GM18909 (cell line): ENCODE measurements around the gene SEC24D.
A peak's percentile ranks its signal among the peaks of the same experiment; 100 is the strongest.

Experiments
- ATAC-seq: cut with Tn5 transposase; IDR thresholded peaks from one replicate; pipeline ENCODE4 v1.9.1; 2021; ENCODE audit warnings: mild to moderate bottlenecking; ENCODE audit not compliant: unreplicated experiment, poor library complexity

SEC24D gene

DNA sequence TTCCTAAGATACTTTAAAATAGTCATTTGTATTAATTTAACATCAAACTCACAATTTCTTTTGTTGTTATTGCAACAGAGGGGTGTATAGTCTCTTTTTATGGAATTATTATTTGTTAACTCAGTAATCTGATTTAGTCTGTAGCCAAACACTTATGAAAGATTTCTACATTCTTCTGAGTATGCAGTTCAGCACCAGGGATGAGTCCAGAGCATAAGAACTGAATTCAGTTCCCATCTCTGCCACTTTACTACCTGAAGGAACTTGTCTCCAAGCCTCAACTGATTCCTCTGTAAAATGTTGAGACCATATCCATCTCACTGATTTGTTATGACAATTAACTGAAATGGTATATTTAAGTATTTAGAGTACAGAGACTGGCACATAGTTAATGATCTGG lies 105.2 kb downstream of the SEC24D start:
- no peak for ATAC-seq

DNA sequence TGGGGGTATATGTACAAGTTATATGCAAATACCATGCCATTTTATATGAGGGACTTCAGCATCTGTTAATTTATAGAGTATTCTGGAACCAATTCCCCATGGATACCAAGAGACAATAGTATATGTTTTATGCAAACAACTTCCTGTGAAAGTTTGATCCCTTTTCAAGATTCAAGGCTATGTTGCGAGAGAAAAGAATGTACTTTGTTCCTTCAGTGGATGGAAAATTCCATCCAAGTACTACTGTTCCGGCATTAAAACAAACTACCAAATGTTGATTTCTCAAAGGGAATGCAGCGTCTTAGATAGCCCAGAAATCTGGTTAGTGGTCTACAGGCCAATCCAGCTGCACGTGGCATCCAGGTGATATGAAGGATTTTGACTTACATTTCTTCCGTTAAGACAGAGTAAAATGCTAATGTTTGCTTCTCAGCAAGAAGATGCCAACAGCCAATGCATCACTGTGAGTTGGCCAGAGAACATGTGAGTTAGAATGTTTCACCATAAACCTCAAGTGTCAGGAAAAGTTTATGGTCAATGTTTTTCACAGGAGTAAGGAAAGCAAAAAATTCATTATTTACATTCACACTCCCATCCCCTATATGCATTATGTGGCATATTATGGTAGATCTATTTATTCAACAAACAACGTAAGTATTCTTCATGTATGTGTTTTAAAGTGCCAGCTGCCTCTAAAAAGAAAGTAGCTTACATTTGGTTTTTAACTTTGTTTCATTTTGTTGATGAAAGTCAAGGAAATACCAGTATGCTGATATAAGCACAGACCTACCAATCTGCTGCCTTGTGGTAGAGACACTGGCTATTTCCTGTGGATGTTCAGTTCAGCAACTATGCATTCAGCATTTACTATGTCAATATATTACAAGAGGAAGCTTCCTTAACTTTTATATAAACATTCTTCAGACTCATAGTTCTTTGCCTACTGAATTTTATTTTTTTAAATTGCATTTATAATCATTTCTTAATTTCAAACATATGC lies 106.3 kb downstream of the SEC24D start:
- ATAC-seq, result no peak

DNA sequence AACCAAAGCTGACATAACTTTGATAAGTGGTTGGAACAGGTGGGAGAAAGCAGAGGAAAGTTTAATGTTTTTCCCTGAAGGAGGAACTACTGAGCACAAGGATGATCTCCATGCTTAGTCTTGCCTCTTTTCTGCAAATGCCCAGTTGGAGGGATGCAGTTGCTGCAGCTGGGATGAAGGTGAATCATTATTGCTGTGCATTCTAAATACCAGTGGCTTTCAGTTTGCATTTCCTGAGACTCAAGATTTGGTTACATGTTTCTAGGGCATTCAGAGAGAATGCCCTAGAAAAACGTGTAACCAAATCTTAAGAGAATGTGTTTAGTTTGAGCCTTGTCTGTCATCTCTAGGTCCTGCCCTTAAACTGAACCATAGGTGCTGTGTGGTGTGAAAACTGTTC lies 108.6 kb downstream of the SEC24D start:
- no peak for ATAC-seq

DNA sequence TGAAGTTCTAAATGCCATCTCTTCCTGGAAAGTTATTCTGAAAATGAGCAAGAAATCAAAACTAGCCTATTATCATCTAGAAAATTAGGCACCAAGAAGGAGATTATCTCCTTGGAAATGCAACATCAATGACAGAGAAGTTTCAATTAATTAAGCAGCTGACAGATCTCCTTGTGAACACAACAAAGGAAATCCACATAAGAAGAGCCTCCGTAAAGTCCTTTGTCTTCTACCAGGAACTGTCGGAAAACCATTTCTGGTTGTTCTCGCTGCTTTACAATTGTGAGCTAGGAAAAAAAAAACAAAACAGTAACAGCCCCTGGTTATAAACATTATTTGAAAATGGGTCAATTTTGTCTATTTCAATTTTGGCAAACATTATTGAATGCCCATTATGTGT lies 112.6 kb downstream of the SEC24D start:
- no peak for ATAC-seq

DNA sequence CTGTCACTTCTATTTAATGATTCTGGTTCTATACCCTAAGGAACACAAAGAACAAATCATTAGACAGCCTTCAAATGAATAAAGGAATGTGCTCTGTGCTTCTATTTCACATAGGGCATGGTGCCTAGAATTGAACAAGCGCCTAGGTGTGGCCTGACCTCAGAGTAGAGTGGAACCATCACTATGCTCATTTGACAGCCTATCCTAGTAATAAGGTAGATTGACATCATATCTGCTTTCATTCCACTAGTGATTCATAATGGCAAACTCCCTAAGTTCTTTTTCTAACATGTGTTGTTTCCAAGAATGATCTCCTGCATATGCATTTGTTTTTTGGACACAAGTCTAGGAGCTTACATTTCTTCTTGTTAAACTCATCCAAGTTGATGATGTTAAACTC lies 114.2 kb downstream of the SEC24D start:
- no peak for ATAC-seq

DNA sequence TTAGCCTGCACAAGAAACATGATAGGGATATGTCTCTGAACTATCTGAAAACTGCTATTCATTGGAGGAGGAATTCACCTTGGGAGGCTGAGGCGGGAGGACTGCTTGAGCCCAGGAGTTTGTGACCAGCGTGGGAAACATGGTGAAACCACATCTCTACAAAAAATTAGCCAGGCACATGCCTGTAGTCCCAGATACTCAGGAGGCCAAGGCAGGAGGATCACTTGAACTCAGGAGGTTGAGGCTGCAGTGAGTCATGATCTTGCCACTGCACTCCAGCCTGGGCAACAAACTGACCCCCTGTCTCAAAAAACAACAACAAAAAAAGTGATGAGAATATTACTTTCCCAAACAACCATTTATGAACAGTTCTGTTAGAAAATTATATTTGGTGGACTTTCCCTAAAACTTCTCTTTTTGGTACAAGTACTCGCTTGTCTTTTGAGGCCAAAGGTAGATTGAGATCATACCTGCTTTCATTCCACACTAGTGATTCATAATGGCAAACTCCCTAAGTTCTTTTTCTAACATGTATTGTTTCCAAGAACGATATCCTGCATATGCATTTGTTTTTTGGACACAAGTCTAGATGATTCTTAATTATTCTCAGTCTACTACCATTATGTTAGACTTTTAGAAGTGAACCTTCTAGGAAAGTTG lies 117.3 kb downstream of the SEC24D start:
- ATAC-seq, result no peak

DNA sequence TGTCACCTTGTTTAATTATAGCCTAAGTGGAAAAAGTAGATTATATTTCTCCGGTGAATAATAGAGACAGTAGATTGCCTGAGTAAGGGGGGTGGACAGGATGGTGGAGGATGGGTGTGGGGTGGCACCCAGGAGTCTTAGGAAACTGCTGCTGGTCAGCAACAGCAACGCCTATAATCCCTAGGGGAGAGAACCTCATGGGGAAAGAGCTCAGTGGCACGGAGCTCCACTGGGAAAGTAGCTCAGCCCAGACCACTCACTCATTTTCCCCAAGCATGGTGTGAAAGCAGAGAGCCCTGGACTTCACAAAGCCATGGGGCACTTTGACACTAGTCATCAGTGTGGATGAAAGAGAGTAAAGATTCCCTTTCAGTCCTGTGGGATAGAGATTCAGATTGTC lies 119.6 kb downstream of the SEC24D start:
- no peak for ATAC-seq

DNA sequence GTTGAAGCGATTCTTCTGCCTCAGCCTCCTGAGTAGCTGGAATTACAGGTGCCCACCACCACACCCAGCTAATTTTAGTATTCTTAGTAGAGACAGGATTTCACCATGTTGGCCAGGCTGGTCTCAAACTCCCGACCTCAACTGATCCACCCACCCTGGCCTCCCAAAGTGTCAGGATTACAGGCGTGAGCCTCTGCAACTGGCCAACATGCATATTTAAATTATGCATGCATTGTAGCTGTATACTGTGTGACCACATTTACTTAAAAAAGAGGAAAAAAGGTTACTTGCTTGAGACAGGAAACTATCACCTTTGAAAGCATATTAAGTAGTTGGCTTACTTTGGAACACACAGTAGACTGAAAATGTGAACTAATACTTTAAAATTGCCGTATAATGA lies 121.2 kb downstream of the SEC24D start:
- ATAC-seq, result no peak

DNA sequence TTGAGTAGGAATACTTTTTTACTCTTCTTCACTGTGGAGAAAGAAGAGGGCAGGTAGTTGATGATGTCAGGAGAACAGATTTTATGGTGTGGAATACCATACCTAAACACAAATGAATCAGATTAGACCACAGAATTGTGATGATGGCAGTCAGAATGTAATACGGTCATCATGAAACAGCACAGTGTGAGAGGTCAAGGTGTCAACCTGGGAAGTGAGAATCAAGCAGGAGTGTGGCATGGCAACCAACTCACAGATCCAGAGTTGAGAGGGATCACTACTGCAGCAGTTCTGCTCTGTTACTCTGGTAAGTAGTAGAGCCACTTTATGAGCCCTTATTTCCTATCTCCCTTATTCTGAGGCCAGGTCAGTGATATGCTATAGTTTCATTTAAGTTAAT lies 123.1 kb downstream of the SEC24D start:
- ATAC-seq, result peak; percentile 41

DNA sequence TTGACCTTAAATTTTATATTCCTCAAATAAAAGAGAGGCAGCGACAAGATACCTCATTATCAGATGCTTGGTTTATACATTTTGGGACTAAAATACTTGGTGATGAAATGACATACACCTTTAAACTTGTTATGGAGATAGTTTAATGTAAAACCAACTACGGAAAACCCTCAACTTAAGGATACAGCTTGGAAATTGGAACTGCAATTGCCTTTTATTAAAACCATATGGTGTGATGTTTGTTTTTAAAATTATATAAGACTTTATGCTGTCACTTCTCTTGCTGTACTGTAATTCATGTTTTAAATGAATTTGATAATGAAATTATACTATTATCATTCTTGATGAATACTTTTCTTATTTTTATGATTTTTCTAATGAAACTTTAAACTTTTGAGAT lies 124.9 kb downstream of the SEC24D start:
- ATAC-seq, result no peak

DNA sequence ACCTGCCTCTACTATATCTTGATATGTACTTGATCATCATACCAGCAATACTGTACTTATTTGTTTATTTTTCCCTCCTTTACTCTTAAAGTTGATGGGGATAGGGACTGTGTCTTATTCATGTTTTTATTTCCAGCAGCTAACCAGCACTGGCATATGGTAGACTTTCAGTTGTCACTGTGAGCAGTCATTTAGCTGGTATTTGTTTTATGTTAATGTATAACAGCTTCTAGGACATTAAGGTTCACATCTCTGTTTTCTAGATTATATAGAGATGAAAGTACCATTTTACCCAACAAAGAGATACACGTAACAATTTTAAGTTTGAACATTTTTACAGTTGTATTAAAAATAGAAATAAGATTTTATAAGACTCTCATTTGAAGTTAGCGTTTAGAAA lies 132.8 kb downstream of the SEC24D start:
- no peak for ATAC-seq

DNA sequence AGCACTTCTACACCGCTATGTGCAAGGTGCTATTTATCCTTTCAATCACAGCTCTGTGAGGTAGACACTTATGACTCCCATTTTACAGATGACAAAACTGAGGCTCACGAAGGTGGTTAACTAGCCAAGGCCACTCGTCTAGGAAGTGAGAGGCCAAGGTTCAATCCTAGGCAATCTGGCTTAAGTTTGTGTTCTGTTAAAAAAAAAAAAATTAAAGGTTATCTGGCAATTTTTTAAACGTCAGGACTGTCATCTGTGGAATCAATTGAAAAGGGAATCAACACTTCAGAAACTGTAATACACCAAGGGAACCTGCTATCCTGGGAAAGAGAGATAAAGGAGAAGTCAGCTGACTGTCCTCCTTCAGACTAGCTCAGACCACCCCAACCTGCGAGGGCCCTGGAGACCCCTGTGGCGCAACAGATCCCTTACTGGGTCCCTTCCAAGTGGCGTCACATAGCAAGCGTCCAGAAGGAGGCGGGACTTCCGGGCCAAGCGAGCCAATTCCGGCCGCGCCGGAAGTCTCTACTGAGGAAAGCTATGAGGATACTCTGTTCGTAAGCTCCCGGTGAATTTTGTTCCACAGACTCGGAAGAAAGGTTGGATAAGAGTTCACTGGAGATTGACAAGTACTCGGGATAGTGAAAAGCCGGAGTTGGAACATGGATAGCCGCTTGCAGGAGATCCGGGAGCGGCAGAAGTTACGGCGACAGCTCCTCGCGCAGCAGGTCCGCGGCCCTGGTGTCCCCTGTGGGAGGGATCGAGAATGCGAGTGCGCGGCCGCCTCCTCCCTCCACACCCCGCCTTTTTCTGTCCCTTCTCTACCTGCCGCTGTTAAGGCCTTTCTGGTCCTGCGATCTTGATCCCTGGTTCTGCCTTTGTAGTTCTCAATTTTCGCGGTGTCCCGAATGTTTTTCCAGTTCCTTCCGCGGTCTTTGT lies 150.8 kb downstream of the SEC24D start, which contains the start of gene METTL14:
TSS of gene METTL14 (plus strand) at position 520 of the 939 bp plus-strand sequence. CDS start at position 663, 143 bp downstream.
- peak; percentile 100 for ATAC-seq

DNA sequence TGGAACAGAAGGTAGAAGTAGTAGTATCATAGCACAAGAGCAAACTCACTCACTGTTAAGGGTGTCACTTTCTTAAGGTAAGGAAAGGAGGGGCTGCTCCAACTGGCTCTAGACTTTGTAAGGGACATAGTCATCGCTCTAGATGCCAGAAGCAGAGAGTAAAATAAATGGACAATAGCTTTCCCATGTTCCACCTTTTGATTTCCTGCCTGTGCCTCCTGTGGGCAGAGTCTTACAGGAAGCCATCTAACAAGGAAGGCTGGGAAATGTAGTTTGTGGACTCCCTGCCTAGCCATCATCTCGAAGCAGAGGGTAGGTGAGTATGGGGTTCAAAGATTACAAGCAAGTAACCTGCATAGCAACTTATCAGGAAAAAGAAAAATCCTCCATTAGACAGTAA lies 152.4 kb downstream of the SEC24D start:
- ATAC-seq, result no peak

DNA sequence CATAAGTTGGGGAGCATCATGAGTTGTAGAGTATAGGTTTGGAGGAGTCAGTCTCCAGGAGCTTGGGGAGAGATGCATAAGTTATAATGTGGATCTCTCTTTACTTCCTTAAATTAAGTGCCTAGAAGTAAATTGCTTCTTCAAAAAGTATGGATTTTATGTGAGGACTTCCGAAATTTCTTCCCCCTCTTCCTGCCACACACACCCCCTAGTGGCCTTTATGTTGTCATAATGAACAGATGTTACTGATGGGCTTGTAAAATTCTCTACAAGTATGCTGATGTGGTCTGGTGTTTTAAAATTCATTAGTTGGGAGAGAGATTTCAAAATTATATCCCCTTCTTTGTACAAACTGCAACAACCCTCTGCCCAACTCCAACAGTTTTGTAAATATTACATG lies 153.0 kb downstream of the SEC24D start:
- no peak for ATAC-seq

DNA sequence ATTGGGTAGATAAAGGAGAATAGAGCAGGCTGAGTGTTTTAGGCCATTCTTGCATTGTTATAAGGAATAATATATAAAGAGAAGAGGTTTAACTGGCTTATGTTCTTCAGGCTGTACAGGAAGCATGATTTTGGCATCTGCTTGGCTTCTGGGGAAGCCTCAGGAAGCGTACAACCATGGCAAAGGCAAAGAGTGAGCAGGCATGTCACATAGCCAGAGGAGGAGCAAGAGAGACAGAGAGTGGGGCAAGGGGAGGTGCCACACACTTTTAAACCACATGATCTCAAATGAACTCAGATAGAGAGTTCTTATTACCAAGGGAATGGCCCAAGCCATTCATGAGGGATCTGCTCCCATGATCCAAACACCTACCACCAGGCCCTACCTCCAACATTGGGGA lies 155.1 kb downstream of the SEC24D start:
- ATAC-seq, result no peak

DNA sequence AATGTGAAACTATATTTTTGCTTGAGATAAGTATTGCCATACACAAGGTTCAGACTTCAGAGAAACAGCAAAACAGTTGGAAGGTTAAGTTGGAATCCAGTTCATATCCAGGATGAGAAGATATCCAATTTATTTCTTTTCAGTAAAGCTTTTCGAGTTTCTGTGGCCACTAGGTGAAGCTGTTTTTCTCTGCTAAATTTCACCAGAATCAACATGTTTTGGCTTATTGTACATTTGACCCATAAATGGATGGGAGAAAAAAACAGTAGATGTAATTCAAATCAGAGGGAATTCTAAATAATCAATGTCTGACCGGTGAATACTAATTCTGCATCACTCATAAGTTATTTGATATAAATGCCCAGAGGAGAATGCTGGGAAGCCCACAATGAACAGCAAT lies 159.8 kb downstream of the SEC24D start:
- no peak for ATAC-seq
